ENCODE data around the gene CCDC74A. TPM values are rescaled to one million over a fixed set of nuclear protein-coding genes. Genes with fewer than 3 reads are reported as not detected.
"Not testable (repeated sequence)": the region's sequence is repeated elsewhere in the genome, so short reads cannot be mapped to it uniquely, and the experiment has no call there.

The CCDC74A gene
- total RNA-seq, 1 experiment from 2014 or later: 1.2 TPM

DNA sequence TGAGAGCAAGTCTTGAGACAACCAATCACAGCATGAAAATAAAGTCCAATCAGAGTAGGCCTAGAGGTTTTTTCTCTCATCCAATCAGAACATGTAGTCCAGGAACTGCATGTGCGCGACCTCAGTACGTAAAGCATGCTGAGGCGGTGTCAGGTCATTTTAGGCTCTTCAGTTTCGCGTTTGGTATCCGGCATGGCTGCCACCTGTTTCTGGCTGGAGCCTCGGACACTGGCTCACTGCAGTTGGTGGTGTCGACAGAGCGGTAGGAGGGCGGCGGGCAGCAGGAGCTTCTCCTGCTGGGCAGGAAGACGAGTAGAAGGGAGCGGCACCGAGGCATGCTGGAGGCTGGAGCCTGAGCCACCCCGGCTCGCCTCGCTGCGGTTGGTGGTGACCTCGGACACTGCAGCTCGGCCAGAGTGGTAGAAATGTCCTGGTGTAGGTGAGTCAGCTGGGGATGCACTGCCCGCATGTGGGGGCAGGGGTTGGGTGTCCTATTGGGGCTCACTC is 15.8 kb downstream of the CCDC74A start:
- DNase-seq: no peak
- Mint-ChIP-seq H3K4me3 (ENCODE audit: low read depth, unreplicated experiment) (no peak overlapping the region), H3K27me3 (ENCODE audit: unreplicated experiment) (peaks cover 34% of the 10 kb centered on the region), H3K9me3 (ENCODE audit: low read depth, unreplicated experiment) (no peaks in the 10 kb centered on the region), H3K27ac (ENCODE audit: unreplicated experiment) (no peak overlapping the region), H3K36me3 (ENCODE audit: insufficient read depth, unreplicated experiment) (no peaks in the 10 kb centered on the region), H3K4me1 (ENCODE audit: low read depth, unreplicated experiment) (peaks cover 10% of the 10 kb centered on the region)
- intact Hi-C loops (cut with micrococcal nuclease; ENCODE audit: unreplicated experiment): no loop called here
- TF ChIP-seq, protein P1, sequence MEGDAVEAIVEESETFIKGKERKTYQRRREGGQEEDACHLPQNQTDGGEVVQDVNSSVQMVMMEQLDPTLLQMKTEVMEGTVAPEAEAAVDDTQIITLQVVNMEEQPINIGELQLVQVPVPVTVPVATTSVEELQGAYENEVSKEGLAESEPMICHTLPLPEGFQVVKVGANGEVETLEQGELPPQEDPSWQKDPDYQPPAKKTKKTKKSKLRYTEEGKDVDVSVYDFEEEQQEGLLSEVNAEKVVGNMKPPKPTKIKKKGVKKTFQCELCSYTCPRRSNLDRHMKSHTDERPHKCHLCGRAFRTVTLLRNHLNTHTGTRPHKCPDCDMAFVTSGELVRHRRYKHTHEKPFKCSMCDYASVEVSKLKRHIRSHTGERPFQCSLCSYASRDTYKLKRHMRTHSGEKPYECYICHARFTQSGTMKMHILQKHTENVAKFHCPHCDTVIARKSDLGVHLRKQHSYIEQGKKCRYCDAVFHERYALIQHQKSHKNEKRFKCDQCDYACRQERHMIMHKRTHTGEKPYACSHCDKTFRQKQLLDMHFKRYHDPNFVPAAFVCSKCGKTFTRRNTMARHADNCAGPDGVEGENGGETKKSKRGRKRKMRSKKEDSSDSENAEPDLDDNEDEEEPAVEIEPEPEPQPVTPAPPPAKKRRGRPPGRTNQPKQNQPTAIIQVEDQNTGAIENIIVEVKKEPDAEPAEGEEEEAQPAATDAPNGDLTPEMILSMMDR (IDR thresholded peaks at IDR 0.05; ENCODE audit: unreplicated experiment): no peak
- BruUV-seq (replicated peaks): no TSS peak
- CTCF ChIA-PET: no interaction called here

DNA sequence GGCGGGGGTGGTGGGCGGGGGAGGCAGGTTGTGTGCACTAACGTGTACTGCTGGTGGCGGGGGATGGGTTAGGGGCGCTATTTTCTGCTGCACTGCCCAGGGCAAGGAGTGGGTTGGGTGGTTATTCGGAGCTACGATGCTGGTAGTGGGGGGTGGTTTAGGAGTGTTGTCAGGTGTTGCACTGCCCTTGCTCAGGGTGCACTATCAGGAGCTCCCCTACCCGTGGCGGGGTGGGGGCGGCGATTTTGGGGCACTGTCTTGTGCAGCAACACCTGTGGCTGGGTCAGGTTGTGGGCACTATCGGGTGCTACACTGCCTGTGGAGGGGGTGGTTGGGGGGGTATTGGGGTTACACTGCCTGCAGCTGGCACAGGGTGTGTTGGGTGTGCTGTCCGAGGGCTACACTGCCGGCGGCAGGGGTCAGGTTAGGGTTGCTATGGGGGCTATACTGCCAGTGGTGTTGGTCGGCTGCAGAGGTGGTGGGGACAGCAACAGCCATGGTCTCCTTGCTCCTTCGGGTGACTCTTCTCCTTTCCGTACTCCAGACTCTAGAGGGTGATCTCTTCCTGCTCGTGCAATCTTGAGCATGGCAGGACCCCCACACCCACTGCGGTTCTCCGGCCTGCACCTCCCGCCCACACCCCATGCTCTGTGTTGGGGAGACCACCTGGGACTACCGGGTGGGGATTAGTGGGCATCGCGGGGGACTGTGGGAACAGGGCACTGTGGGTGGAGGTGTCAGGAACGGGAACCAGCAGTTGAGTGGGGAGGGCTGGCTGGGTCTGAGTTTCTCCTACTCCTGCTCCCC is 16.5 kb downstream of the CCDC74A start:
- H3K27me3 Mint-ChIP-seq (ENCODE audit: unreplicated experiment): peaks cover 39% of the 10 kb centered on the region
- CTCF ChIA-PET; H3K36me3 Mint-ChIP-seq (ENCODE audit: insufficient read depth, unreplicated experiment): not testable (repeated sequence)

GRCh38 chr2:131544813-131545165 is 17.1 kb downstream of the CCDC74A start:
- intact Hi-C loops (cut with micrococcal nuclease; ENCODE audit: unreplicated experiment); H3K4me1 Mint-ChIP-seq (ENCODE audit: low read depth, unreplicated experiment); BruUV-seq (replicated peaks); CTCF ChIA-PET; H3K27ac Mint-ChIP-seq (ENCODE audit: unreplicated experiment); H3K4me3 Mint-ChIP-seq (ENCODE audit: low read depth, unreplicated experiment); H3K9me3 Mint-ChIP-seq (ENCODE audit: low read depth, unreplicated experiment); H3K36me3 Mint-ChIP-seq (ENCODE audit: insufficient read depth, unreplicated experiment); DNase-seq: not testable (repeated sequence)
- peaks cover 39% of the 10 kb centered on the region for H3K27me3 Mint-ChIP-seq (ENCODE audit: unreplicated experiment)

More for the DNA sequence above, 16.5 kb downstream of the CCDC74A start:
- intact Hi-C loops (cut with micrococcal nuclease; ENCODE audit: unreplicated experiment); H3K27ac Mint-ChIP-seq (ENCODE audit: unreplicated experiment); H3K4me3 Mint-ChIP-seq (ENCODE audit: low read depth, unreplicated experiment); BruUV-seq (replicated peaks); H3K4me1 Mint-ChIP-seq (ENCODE audit: low read depth, unreplicated experiment); H3K9me3 Mint-ChIP-seq (ENCODE audit: low read depth, unreplicated experiment); DNase-seq: not testable (repeated sequence)

DNA sequence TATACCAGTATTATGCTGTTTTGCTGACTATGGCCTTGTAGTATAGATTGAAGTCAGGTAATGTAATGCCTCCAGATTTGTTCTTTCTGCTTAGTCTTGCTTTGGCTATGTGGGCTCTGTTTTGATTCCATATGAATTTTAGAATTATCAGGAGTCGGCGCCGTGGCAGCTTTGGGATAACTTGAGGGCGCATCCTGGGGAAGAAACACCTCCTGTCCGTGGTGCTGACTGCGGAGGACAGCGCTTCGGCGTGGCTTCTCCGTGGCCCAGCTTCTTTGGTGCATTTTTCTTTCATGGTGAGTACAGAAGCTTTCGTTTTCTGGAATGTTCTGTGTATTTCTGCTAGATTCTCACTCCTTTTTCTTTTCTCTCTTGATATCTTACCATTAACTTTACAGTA is 25.2 kb downstream of the CCDC74A start:
- BruUV-seq (replicated peaks): no TSS peak
- no peak for DNase-seq
- TF ChIP-seq, protein P1 (IDR thresholded peaks at IDR 0.05; ENCODE audit: unreplicated experiment): no peak
- no peak overlapping the region for H3K4me3 Mint-ChIP-seq (ENCODE audit: low read depth, unreplicated experiment)
- no peaks in the 10 kb centered on the region for H3K4me1 Mint-ChIP-seq (ENCODE audit: low read depth, unreplicated experiment)
- H3K27me3 Mint-ChIP-seq (ENCODE audit: unreplicated experiment): peaks cover 54% of the 10 kb centered on the region
- no peaks in the 10 kb centered on the region for H3K36me3 Mint-ChIP-seq (ENCODE audit: insufficient read depth, unreplicated experiment)
- H3K27ac Mint-ChIP-seq (ENCODE audit: unreplicated experiment): no peak overlapping the region
- H3K9me3 Mint-ChIP-seq (ENCODE audit: low read depth, unreplicated experiment): no peaks in the 10 kb centered on the region
- intact Hi-C loops (cut with micrococcal nuclease; ENCODE audit: unreplicated experiment): no loop called here
- CTCF ChIA-PET: no interaction called here

DNA sequence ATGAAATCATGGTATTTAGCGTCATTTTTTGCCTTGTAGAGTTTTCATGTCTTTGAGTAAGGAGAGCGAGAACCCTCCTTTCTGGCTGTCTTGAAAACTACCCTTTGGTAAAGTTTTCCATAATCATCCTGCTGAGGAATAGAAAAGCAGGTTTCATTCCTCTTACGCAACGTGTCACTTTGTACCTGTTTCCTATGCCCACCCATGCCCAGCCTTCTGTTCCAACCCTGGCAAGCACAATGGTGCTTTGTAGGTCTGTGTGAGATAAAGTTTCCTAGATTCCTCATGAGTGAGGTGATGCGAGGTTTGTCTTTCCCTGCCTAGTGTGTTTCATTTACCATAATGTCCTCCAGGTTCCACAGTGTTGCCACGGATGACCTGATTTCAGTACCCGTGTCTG is 29.3 kb downstream of the CCDC74A start:
- CTCF ChIA-PET: no interaction called here
- intact Hi-C loops (cut with micrococcal nuclease; ENCODE audit: unreplicated experiment): no loop called here
- DNase-seq: no peak
- H3K27ac Mint-ChIP-seq (ENCODE audit: unreplicated experiment): no peak overlapping the region
- TF ChIP-seq, protein P1 (IDR thresholded peaks at IDR 0.05; ENCODE audit: unreplicated experiment): no peak
- no peaks in the 10 kb centered on the region for H3K9me3 Mint-ChIP-seq (ENCODE audit: low read depth, unreplicated experiment)
- peaks cover 49% of the 10 kb centered on the region for H3K27me3 Mint-ChIP-seq (ENCODE audit: unreplicated experiment)
- H3K4me3 Mint-ChIP-seq (ENCODE audit: low read depth, unreplicated experiment): no peak overlapping the region
- no peaks in the 10 kb centered on the region for H3K36me3 Mint-ChIP-seq (ENCODE audit: insufficient read depth, unreplicated experiment)
- no TSS peak for BruUV-seq (replicated peaks)
- no peaks in the 10 kb centered on the region for H3K4me1 Mint-ChIP-seq (ENCODE audit: low read depth, unreplicated experiment)

All from Calu3 (cell line).